OCI-LY1 (cell line): ENCODE results near the gene SLU7.
A peak's percentile ranks its signal among the peaks of the same experiment; 100 is the strongest.
"Not testable (repeated sequence)": the region's sequence is repeated elsewhere in the genome, so short reads cannot be mapped to it uniquely, and the experiment has no call there.

Source experiments
- H2AFZ ChIP-seq: fragments of 200-600 bp; sonication (generic), shearing (Covaris generic); 2 replicates; pipeline ENCODE4 v1.6.0; 2014; ENCODE audit warnings: antibody characterized with exemption, mild to moderate bottlenecking, low read length
- H3F3A ChIP-seq: fragments of 200-600 bp; sonication (generic), shearing (Covaris generic); 2 replicates; pipeline ENCODE4 v1.6.0; 2014; ENCODE audit warnings: mild to moderate bottlenecking, antibody characterized with exemption, low read length, moderate library complexity; ENCODE audit not compliant: insufficient read depth
- H3K27ac ChIP-seq: fragments of 200-600 bp; sonication (generic); 2 replicates; pipeline ENCODE4 v1.5.1; 2014; ENCODE audit warnings: low read length, mixed run types, mild to moderate bottlenecking, low read depth; ENCODE audit not compliant: poor library complexity, severe bottlenecking
- H3K27me3 ChIP-seq: fragments of 200-600 bp; sonication (generic); 2 replicates; pipeline ENCODE4 v1.6.0; 2014; ENCODE audit warnings: antibody characterized with exemption, mild to moderate bottlenecking, low read length, moderate library complexity; ENCODE audit not compliant: insufficient read depth
- H3K36me3 ChIP-seq: fragments of 200-600 bp; sonication (generic); 2 replicates; pipeline ENCODE4 v1.6.1; 2014; ENCODE audit warnings: mild to moderate bottlenecking, antibody characterized with exemption, low read length, moderate library complexity, mixed read lengths; ENCODE audit not compliant: insufficient read depth
- H3K4me1 ChIP-seq: fragments of 200-600 bp; sonication (generic); 2 replicates; pipeline ENCODE4 v1.5.1; 2014; ENCODE audit warnings: mild to moderate bottlenecking, low read length, moderate library complexity; ENCODE audit not compliant: insufficient read depth, severe bottlenecking
- H3K4me2 ChIP-seq: fragments of 200-600 bp; sonication (generic), shearing (Covaris generic); 2 replicates; pipeline ENCODE4 v1.6.1; 2014; ENCODE audit warnings: low read length
- H3K4me3 ChIP-seq: fragments of 200-600 bp; sonication (generic); 2 replicates; pipeline ENCODE4 v1.5.1; 2014; ENCODE audit warnings: low read length, low read depth, mild to moderate bottlenecking, mixed read lengths; ENCODE audit not compliant: poor library complexity, severe bottlenecking
- H3K79me2 ChIP-seq: fragments of 200-600 bp; shearing (Covaris generic); 2 replicates; pipeline ENCODE4 v1.6.1; 2016; ENCODE audit warnings: mixed run types, low read length, mixed read lengths; ENCODE audit not compliant: insufficient read depth
- H3K9ac ChIP-seq: fragments of 200-600 bp; sonication (generic), shearing (Covaris generic); 2 replicates; pipeline ENCODE4 v1.6.1; 2014; ENCODE audit warnings: mild to moderate bottlenecking, low read length, mixed read lengths
- H3K9me2 ChIP-seq: fragments of 200-600 bp; sonication (generic), shearing (Covaris generic); 2 replicates; pipeline ENCODE4 v1.6.1; 2014; ENCODE audit warnings: low read depth, mild to moderate bottlenecking, low read length, mixed read lengths
- H3K9me3 ChIP-seq: fragments of 200-600 bp; shearing (Covaris generic); 2 replicates; pipeline ENCODE4 v1.6.1; 2014; ENCODE audit warnings: low read length, mixed read lengths
- H4K20me1 ChIP-seq: fragments of 200-600 bp; sonication (generic), shearing (Covaris generic); 2 replicates; pipeline ENCODE4 v1.6.0; 2016; ENCODE audit warnings: mild to moderate bottlenecking, low read length; ENCODE audit not compliant: insufficient read depth
- EZH2 ChIP-seq: fragments of 200-600 bp; sonication (generic), shearing (Covaris generic); IDR thresholded peaks from 2 replicates; pipeline ENCODE4 v1.8.0; 2017; ENCODE audit warnings: borderline replicate concordance, mixed run types, mild to moderate bottlenecking, antibody characterized with exemption, low read length, moderate library complexity, mixed read lengths
- TF ChIP-seq, protein P1 (sequence below): fragments of 200-600 bp; sonication (generic), shearing (Covaris generic); IDR thresholded peaks from 2 replicates; pipeline ENCODE4 v1.5.1; 2017; ENCODE audit warnings: mild to moderate bottlenecking, antibody characterized with exemption, low read length, moderate library complexity, mixed read lengths

SLU7 gene

DNA sequence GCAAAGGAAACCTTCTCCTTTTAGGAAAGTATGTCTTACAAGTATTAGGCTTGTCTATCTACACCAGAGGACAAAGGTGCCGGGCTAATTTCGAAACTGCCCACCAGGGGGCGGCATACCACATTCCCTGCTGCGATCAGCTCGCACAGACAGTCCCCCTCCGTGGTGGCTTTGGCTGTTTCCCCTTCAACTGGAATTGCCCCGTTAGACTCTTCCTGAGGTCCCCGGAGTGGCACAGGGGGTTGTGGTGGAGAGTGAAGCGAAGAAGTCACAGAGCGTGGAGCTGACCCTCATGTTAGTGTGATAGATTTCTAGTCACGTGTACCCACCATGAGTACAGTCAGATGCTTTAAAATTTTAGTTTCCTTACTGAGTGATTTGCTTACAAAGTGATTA, 20.3 kb upstream of the SLU7 start:
- no peaks in the 10 kb centered on the region for H3F3A ChIP-seq
- H3K4me2 ChIP-seq = peak overlapping the region; percentile 98
- H3K4me3 ChIP-seq = peak overlapping the region; percentile 61
- no peaks in the 10 kb centered on the region for H3K36me3 ChIP-seq
- TF ChIP-seq EZH2 = no peak
- TF ChIP-seq, protein P1, sequence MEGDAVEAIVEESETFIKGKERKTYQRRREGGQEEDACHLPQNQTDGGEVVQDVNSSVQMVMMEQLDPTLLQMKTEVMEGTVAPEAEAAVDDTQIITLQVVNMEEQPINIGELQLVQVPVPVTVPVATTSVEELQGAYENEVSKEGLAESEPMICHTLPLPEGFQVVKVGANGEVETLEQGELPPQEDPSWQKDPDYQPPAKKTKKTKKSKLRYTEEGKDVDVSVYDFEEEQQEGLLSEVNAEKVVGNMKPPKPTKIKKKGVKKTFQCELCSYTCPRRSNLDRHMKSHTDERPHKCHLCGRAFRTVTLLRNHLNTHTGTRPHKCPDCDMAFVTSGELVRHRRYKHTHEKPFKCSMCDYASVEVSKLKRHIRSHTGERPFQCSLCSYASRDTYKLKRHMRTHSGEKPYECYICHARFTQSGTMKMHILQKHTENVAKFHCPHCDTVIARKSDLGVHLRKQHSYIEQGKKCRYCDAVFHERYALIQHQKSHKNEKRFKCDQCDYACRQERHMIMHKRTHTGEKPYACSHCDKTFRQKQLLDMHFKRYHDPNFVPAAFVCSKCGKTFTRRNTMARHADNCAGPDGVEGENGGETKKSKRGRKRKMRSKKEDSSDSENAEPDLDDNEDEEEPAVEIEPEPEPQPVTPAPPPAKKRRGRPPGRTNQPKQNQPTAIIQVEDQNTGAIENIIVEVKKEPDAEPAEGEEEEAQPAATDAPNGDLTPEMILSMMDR = peak; percentile 85
- no peak overlapping the region for H3K27ac ChIP-seq
- no peaks in the 10 kb centered on the region for H4K20me1 ChIP-seq
- no peaks in the 10 kb centered on the region for H3K27me3 ChIP-seq
- H3K4me1 ChIP-seq = peaks cover 21% of the 10 kb centered on the region
- no peaks in the 10 kb centered on the region for H3K79me2 ChIP-seq
- peak overlapping the region; percentile 96 for H2AFZ ChIP-seq
- no peaks in the 10 kb centered on the region for H3K9me2 ChIP-seq
- no peaks in the 10 kb centered on the region for H3K9me3 ChIP-seq
- H3K9ac ChIP-seq = peak overlapping the region; percentile 55

DNA sequence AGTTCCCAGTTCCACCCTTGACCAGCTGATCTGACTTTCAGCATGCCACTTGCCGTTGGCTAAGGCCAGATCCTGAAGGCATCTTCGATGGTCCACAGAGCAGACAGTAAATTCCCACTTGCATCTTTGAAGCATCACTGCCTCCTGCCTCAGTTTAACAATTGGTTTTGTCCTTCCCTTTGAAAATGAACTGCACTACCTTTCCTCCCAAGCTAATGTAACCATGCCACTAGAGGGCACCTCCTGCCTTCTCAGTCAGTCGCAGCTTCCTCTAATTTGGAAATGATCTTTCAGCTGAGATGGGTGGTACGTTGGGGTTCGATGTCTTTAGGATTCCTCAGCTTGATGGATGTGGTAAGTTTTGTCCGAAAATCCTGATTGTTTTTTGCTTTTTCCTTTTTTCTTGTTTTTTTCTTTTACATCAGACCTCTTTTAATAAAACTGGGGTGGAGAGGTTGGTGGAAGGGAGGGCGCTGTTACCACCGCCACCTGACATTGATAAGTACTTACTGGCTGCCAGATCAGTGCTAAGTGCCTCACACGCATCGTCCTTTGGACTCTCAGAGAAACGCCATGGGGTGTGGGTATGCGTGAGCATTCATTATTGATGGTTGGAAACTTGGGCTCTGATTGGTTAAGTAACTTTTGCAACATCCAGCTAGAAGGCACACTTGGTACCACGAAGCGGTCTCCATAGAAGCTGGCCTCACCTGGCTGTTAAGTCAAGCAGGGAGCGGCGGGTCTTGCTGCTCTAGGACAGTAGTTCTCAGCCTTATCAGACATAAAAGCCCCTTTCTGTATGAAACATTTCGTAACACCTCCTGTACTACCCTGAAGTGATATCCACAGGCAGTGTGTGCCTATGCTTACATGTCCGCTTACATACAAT, 19.7 kb upstream of the SLU7 start:
- Histone ChIP-seq H2AFZ (no peak overlapping the region; the same call in 1 of the 2 replicates), H3K9me2 (no peaks in the 10 kb centered on the region), H3K9ac (peak overlapping the region; percentile 22; the same call in 1 of the 2 replicates), H3K27me3 (no peaks in the 10 kb centered on the region), H3K4me3 (peak overlapping the region; percentile 61), H3K9me3 (no peaks in the 10 kb centered on the region), H3K4me1 (peaks cover 27% of the 10 kb centered on the region), H3K79me2 (no peaks in the 10 kb centered on the region), H3K4me2 (peak overlapping the region; percentile 98), H3K27ac (no peak overlapping the region), H3F3A (no peaks in the 10 kb centered on the region), H4K20me1 (no peaks in the 10 kb centered on the region), H3K36me3 (no peaks in the 10 kb centered on the region)
- TF ChIP-seq EZH2 = no peak
- TF ChIP-seq, protein P1 = peak; percentile 96

DNA sequence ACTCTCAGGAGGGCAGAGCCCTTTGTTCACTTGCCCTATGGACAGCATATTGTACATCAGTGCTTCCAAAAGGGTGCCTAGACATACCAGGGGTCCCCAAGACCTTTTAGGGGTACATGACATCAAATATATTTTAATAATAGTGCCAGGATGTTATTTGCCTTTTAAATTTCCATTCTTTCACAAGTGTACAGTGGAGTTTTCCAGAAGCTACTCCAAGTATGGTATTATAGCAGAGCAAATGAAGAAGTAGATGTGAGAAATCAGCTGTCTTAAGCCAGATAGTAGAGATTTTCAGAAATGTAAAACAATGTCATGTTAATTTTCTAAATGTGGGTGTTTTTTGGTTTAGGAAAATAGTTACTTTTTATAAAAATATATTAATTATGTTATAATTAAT, 18.4 kb upstream of the SLU7 start:
- H3K36me3 ChIP-seq = no peaks in the 10 kb centered on the region
- no peak overlapping the region for H3K27ac ChIP-seq
- H3K4me1 ChIP-seq = peaks cover 40% of the 10 kb centered on the region
- H3K79me2 ChIP-seq = no peaks in the 10 kb centered on the region
- H2AFZ ChIP-seq = no peak overlapping the region
- H3K9ac ChIP-seq = no peak overlapping the region
- no peaks in the 10 kb centered on the region for H3K9me3 ChIP-seq
- no peak overlapping the region for H3K4me3 ChIP-seq
- H3F3A ChIP-seq = no peaks in the 10 kb centered on the region
- H4K20me1 ChIP-seq = no peaks in the 10 kb centered on the region
- H3K9me2 ChIP-seq = no peaks in the 10 kb centered on the region
- H3K27me3 ChIP-seq = no peaks in the 10 kb centered on the region
- TF ChIP-seq, protein P1 = no peak
- no peak for TF ChIP-seq EZH2
- H3K4me2 ChIP-seq = no peak overlapping the region

DNA sequence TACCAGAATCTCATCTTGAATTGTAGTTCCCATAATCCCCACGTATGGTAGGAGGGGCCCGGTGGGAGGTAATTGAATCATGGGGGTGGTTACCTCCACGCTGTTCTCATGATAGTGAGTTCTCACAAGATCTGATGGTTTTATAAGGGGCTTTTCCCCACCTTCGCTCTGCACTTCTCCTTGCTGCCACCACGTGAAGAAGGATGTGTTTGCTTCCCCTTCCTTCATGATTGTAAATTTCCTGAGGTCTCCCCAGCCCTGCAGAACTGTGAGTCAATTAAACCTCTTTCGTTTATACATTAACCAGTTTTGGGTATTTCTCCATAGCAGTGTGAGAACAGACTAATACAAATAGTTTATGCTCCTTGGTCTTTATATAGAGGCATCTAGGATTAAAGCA, 17.8 kb upstream of the SLU7 start:
- H3K36me3 ChIP-seq, H3K4me3 ChIP-seq, H3K4me2 ChIP-seq, H3F3A ChIP-seq, H3K79me2 ChIP-seq, H3K9me3 ChIP-seq, H3K27ac ChIP-seq, H4K20me1 ChIP-seq, H2AFZ ChIP-seq, H3K9ac ChIP-seq, H3K9me2 ChIP-seq, H3K27me3 ChIP-seq: not testable (repeated sequence)
- peaks cover 46% of the 10 kb centered on the region for H3K4me1 ChIP-seq
